T follicular helper cell (primary cell): ENCODE data around the gene EPHA2.

ENCODE experiments used
- DNase-seq: peaks from one replicate; pipeline ENCODE4 v3.0.0-alpha.2; 2020; ENCODE audit warnings: low read depth

EPHA2 gene

DNA sequence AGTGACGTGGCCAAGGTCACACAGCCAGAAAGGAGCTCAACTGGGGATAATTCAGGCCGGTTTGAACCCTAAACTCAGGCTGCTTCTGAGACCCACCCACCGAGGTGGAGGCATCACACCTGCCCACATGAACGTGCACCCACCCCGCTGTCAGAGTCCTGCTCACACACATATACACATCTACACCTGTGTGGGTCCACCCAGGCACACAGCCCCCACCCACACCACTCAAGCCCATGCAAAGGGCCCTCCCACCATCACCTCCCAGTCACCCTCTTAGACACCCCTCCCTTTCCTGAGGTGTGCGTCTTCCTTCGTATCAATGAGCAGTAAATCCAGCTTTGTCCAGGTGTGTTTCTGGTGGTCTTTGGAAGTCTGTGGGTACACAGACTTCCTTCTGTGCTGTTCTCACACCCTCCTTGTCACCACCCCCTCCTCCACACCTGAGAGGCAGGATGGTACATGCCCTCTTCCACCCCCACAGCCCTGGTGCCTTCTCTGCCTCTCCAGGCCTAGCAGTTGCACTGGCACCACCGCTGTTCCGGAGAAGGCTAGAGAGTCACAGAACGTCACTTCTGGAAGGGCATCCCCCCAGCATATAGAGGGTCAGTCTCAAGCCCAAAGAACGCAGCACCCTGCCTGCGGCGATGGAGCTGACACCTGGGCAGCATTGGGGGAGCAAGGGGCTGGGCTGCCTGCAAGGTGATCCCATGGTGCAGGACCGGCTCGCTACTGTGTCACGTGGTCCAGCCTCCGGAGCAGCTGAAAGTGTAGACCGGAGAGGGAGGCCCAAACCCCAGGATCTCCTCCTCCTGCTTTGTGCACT is 63.6 kb downstream of the EPHA2 start:
- no peak for DNase-seq

DNA sequence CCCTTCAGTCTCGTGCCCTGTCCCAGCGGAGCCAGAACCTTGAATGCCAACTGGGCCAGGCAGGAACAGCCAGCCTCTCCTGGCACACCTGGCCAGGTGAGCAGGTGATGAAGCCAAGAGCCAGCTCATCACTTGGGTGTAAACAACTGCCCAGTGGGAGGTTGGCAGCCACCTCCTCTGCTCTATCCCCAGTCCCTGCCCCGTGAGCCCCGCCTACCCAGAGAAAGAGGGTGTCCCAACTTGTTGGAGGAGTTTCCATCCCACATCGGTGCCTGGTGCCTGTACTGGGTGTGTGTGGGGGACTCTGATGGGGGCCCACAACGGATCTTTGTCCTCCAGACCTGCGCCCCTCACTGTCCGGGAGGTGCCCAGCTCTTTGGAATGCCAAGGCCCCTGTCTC is 64.6 kb downstream of the EPHA2 start:
- DNase-seq, result no peak

DNA sequence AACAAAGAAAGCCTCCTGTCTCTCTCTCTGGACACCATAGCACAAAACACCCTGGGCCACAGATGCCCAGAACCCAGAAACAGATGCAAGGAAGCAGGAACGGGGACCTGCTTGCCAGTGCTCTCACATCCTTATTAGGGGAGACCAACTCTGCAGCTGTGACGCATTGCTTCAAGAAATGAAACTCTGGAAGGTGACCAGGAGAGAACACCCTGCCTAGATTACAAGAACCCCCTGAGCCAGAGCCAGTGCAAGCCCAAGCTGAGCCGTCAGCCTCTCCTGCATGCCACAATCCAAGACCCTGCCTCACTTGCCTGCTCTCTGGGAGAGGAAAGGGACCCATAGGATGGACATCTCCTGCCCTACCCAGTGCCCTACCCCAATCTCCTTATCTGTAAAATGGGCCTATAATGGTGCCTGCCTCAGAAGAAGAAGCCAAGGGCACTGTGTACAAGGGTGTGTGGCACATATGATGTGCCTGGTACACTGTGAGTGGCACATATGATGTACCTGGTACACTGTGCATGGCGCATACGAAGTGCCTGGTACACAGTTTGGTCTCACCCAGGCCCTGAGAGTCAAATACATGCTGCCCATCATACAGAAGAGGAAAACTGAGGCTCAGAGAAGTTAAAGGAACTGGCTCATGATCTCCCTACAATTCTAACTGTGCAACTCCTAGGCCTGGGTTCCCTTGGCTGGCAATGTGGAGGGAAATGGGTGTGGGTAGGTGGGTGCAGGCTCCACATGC is 65.6 kb downstream of the EPHA2 start:
- no peak for DNase-seq

DNA sequence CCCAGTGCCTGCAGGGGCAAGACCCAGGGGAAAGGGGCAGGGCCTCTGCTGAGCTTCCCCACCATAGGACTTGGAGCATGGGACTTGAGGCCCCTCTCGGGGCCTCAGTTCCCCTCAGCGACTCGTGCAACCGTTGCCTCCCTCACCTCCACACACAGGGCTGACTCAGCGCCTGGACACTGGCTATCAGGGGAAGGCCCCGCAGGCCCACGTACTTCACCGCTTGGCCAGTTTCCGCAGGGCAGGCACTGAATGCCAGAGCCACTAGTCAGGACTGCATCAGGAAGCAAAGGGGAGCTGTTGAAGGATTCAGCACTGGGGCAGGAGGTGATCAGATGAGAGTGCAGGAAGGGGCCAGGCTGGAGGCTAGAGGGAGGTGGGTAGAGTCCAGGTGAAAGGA is 66.9 kb downstream of the EPHA2 start:
- no peak for DNase-seq

DNA sequence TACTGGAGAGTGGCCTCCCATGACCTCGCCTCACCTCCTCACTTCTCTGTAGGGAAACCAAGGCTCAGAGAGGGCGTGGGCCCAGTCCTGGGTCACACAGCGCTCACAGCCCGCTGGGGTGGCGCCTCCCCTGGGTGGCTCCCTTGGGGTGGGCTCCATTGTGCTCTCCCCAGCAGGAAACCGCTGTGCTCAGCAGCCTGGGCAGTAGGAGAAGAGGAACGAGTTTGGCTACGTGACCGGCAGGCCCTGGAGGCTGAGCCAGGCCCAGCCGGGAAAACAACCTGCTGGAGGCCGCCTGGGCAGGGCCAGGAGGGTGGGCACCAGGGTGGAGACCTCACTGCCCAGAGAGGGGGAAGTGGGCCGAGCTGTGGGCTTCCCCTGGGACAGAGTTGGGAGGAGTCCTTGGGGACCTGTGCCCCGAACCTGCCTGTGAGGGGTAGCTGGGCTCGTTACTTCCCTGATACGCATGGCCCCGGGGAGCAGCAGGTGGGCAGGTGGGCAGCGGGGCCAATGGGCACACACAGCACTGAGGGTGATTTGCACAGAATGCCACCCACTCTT is 67.4 kb downstream of the EPHA2 start:
- no peak for DNase-seq

DNA sequence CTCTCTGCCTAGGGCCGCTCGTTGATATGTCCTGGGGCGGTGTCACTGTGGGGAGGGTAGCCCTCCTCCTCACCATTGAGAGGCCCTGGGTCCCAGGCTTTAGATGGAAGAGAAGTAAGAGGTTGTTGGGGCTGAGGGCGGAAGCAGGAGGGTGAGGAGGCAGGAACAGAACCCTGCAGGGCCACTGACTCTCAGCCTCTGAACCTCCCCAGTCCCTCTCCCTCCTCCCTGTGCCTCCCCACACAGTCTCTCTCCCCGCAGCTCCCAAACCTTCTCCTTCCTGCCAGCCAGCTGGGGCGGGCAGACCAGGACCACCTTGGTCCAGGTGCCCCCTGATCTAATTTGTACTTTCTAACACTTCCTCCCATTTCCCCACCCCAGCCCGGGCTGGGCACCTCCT is 68.1 kb downstream of the EPHA2 start:
- no peak for DNase-seq

DNA sequence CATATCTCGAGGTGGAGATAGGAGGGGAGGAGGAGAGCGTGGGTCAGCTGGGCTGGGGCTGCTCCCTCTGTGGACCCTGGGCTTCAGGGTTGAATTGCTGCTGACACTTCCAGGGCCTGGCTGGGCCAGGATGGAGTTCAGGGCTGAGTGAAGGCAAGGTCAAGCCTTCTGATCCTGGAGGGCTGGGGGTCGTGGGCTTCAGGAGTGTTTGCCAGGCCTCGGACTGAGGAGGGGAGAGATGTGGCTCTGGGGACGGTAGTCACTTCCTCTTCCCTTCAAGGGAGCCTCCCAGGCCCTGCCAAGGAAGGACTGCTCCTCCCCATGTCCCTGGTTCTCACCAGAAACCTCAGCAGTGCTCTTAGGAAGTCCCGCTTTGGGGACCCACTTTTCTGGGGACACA is 70.3 kb downstream of the EPHA2 start:
- no peak for DNase-seq

DNA sequence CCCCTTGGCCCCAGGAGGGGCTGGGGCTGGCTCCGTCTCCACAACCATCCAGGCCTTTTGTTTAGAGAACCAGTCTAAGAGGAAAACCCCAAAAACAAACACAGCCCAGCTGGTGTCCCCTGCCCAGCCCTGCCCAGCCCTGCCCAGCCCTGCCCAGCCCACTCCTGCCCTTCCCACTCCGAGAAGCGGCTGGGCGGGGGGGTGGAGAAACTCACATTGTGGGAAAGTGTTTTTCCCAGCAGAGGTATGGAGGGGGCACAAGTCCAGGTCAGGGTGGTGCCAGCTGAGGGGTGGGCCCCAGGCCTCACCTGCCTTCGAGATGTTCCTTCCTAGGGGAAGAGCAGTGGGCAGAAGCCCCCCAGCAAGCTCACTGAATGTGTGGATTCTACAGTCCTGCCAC is 72.4 kb downstream of the EPHA2 start:
- DNase-seq, result no peak

DNA sequence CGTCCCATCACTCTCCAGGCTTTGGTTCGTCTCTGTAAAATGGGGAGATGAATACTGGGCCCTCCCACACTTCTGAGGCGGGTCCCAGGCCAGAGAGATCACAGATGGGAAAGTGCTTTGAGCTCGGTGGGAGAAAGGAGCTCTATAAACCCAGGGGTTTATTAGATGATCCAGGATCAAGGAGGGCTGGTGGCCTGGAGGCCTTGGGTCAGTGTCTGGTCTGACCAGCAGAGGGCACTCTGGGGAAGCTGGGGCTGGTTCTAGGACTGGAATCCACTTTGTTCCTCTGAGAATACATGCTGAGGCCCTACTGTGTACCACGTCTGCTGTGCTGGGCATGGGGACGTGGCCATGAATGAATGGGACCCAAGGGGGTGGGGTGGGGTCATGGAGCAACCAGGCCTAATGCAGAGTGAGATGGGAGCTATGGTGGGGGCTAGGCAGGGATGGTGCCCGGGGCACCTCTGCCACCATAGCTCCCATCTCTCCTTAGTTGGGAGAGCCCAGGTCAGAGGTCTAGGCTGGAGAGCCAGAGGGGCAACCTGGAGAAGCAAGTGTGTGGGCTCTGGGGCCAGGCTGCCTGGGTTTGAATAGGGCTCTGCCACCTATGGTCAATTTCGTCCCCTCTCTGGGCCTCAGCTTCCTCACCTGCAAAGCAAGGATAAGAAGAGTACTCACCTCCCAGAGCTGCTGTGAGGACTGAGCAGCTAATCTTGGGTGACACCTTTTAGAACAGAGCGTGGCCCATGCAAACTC is 73.4 kb downstream of the EPHA2 start:
- DNase-seq, result peak; percentile 37

DNA sequence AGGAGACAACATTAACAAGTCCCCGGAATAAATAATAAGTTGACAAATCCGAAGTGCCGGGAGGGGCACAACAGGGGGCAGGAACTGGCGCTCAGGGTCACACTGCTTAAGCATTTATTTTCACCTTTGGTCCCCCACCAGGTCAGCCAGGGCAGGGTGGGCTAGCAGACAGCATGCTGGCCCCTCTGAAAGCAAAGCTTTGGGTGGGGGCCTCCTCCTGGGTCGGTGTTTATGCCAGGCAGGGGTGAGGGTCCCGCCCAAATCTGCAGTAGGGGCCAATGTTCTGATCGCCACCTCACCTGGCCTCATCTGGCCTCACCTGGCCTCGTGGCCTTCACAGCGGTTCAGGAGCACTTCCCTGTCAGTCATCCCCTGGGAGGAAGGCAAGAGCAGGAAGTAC is 74.2 kb downstream of the EPHA2 start:
- no peak for DNase-seq

DNA sequence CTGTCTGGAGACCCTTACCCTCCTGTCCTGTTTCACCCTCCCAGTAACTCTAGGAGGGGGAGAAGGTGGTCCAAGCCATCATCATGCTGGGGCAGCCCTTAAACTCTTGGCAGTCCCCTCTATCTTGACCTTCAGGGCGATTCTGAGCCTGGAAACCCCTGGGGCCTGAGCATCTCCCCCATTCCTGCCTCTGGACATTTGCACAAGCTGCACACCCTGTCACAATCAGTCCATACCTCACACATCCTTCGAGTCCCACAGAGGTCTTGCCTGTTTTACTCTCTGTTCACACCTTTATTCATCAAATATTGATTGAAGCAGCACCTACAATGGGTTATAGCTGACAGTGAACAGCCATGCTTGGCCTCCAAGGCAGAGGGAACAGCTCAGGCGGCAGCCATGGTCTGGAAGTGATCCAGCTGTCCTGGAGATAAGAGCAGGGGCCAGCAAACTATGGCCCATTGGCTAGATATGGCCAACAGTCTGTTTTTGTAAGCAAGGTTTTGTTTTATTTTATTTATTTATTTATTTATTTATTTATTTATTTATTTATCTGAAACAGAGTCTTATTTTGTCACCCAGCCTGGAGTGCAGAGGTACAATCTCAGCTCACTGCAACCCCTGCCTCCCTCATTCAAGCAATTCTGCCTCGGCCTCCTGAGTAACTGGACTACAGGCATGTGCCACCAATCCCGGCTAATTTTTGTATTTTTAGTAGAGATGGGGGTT is 75.3 kb downstream of the EPHA2 start:
- DNase-seq, result no peak

DNA sequence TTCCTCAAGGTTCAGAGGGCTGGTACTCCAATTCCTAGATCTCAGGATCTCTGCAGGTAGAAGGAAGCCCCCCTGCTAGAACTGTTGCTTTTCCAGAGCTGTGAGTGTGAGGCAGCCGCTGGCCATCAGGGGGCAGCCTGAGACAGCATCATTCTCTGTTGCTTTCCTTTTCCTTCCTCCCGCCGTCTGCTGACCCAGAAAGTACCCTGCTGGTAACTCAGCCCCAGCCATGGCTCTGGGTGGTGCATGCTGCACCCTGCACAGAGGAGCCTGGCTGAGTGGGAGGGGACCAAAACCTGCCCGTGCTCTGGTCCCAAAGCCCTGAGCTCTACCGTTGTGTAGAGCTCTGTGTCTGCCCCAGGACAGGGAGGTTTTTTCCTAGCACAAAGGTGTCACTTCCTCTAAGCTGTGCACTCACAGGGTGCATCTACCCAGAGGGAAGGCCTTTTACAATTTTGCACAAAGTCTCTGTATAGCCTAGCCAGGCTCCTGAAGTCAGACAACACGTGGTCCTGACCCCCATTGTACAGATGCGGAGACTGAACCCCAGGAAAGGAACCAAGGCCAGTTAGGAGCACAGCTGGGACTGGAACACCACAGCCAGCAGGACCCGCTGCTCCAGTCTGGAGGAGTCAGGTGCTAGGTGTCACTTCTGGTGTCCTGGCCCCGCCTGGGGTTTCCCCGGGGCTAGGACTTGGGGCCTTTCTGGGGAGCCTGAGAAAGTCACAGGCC is 76.8 kb downstream of the EPHA2 start:
- peak; percentile 50 for DNase-seq

DNA sequence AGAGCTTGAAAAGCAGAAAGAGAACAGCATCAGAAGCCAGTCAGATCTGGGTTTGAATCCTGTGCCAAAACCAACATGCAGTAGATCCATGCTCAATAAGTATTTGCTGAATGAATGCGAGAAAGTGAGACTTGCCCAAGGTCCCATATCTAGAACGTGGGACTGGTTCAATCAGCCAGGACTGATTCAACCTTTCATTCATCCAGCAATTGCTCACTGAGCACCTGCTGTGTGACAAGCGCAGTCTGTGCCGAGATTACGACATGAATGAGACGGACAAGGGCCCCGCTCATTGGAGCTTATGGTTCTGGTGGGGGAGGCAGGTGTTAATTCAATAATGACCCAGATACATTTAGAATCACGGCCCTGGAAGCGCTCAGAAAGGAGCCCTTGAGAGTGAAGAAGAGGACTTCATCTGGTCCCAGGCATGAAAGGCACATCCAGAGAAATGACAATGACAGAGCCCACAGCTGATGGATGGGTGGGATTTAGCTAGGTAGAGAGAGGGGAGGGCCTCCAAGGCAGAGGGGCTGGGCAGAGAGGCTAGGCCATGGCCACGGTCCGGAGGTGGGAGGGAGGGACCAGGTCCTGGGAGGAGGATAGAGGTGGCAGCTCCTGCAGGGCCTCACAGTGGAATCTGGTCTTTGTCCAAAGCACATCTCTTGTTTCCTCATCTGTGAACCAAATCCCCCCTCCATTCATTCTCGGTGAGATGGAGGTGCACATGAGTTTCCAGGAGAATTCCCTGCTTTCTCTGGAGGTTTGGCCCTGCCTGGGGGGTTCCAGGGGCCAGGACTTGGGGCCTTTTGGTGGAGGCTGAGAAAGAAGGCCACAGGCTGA is 78.2 kb downstream of the EPHA2 start:
- DNase-seq, result no peak

DNA sequence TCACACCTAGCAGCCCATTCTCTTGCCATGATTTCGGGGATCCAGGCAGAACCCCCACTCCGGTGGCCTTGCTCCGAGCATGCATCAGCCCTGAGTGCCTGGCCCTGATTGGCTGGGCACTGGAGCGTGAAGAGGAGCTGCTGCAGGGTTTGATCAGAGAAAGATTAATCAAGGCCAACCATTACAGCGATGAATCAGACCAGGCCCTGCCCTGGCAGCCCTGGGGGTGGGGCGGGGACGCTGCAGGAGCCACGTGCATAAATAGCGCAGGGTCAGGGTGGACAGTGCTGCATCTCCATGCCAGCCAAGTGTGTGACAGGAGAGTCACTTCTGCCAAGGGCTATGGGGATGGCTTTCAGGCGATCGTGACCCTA is 79.0 kb downstream of the EPHA2 start:
- no peak for DNase-seq

DNA sequence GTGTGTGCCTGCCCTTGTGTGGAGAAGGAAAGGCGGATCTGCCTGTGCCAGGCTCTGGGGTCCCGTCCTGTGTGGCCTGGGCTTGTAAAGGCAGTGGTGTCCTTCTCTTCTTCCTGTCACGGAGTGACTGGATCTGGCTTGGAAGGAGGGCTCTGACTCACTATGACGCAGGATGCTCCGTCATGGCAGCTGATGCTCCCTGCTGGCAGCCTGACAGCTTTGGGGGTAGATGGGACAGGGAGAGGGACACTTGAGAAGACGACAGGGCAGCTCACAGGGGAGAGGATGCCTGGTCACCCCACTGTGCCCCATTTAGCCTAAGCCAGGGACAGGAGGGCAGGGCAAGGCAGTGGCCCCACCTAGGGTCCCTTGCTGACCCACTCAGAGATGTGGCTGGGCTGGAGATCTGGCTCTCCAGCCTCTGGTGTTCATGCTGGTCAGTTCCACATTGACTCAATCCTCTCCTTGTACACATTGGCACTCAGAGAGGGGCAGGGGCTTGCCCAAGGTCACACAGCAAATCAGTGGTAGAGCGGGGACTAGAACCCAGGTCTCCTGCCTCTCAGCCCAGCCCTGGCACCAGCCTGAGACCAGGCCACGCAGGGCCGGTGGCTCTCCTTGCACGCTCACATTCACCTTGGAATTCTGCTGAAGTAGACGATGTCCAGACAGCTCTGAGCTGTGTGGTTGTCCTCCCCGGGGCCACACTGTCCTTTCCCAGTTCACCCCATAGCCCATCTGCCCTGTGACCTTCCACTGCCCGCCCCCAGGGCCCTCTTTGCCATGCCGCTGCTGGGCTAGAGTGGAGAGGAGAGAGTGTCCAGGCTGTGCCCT is 79.6 kb downstream of the EPHA2 start:
- no peak for DNase-seq

DNA sequence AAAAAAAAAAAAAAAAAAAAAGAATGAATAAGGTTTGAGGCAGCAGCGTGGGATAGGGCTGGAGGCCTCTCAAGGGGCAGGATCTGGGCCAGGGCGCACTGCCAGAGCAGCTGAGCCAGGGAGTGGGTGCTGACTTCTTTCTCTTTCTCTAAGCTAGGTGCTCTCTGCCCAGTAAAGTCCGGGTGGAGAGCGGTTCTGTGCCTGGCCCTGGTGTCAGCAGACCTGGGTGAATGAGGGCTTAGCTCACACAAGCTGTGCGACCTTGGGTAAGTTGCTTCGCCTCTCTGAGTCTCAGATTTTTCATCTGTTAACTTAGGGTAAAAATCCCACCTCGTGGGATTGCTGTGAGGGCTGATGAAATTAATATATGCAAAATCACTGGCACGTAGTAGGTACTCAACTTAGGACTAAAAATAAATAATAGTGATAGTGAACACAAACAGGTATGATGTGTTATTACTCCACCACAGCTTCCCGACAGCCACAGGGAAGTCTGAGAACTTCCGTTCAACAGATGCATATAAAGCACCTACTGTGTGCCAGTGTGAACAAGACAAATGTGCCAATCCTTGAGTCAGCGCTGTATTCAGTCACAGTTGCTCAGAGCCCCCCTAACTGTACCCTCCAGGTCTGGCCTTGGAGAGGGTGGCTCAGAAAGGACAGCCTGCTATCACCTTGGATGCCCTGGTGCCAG is 80.4 kb downstream of the EPHA2 start:
- no peak for DNase-seq
